ENCODE measurements around the gene ZNF202. TPM values are rescaled to one million over a fixed set of nuclear protein-coding genes. Genes with fewer than 3 reads are reported as not detected.

Gene ZNF202
- total RNA-seq: 4.3 and 6.3 TPM in 2 replicates

DNA sequence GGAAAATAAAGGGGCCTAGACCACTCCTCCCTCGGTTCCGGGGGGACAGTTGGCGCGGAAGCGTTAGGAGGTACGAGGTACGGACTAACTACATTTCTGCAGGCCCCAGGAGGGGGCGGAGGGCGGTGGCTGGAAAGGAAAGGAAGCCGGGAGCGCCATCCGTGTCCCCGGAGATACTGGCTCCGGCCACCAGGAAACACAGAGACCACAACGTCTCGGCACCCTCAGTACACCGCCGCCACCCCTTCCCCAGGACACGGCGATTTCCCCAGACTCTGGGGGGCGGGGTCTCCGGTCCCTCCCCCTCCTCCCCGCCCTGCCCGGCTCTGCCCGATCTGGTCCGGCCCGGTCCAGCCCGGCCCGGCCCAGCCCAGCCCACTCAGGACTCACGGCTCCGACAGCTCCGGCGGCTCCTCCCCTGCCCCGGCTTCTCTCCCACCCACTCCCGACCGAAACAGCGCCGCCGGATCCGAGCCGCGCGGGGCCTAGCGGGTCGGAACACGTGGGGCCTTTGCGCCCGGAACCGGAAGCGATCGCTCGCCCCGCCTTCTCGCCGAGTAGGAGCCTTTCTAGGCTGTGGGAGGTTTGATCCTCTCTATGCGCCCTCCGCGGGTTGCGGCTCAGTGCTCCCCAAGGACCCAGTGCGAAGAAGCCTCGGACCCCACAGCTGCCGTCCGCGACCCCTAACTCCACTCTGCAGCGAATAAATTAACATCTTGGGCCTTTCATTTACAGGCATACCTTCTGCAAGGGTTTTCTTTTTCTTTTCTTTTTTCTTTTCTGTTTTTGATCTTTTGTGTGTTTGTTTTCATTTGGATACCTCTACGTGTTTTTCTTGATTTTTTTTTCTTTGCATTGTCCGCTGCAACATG, at the start of gene ZNF202:
TSS of gene ZNF202 (minus strand) at position 502 of the 872 bp plus-strand sequence. CDS start 10,772 bp downstream, outside the sequence.

DNA sequence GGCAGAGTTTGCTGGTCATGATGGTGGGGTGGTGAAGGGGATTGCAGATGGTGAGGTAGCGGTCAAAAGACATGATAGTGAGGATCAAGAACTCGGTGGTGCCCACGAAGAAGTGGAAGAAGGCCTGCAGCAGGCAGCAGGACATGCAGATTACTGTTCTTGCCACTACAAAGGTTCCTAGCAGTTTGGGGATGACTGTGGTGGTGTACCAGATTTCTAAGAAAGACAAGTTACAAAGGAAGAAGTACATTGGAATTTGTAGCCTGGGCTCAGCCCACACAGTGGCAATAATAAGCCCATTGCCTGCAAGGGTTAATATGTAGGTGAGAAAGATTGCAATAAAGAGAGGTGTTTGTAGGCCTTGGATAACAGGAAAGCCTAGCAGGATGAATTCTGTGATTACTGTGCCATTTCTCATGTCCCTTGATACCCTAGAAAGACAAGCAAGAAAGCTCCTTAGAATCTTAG, 12.7 kb upstream of the ZNF202 start, which contains the start of gene OR6X1:
TSS of gene OR6X1 (minus strand) at position 418 of the 468 bp plus-strand sequence. CDS start at position 418, 0 bp downstream.

Other genes with a start within 250 kb of the ZNF202 start
- 0.24 TPM in 1 of 2 replicates, not detected in the other for gene SCN3B, start 87.0 kb downstream of the ZNF202 start, total RNA-seq
- gene OR6X1, start 12.9 kb upstream of the ZNF202 start, total RNA-seq: not detected in 2 replicates
- gene OR6M1, start 64.7 kb upstream of the ZNF202 start, total RNA-seq: not detected in 2 replicates
- gene TMEM225, start 144.0 kb upstream of the ZNF202 start, total RNA-seq: not detected in 2 replicates
- not detected in 2 replicates for gene OR8D4, start 160.5 kb upstream of the ZNF202 start, total RNA-seq
- not detected in 2 replicates for gene OR4D5, start 198.0 kb upstream of the ZNF202 start, total RNA-seq
- gene OR6T1, start 202.2 kb upstream of the ZNF202 start, total RNA-seq: not detected in 2 replicates
- not detected in 2 replicates for gene OR10S1, start 236.1 kb upstream of the ZNF202 start, total RNA-seq